Astrocyte (in vitro differentiated cells and primary cell): ENCODE results near the gene CD151. TPM values are rescaled to one million over a fixed set of nuclear protein-coding genes. Genes with fewer than 3 reads are reported as not detected.

Experiments used
- DNase-seq: peaks from one replicate; pipeline ENCODE4 v3.0.0-alpha.2; 2010; ENCODE audit warnings: low read depth
- FAIRE-seq: peaks from 2 replicates; lab custom pipeline; 2011; peaks lifted over from hg19 to GRCh38; lab: Jason Lieb, UNC
- H2AFZ ChIP-seq: 2 replicates; pipeline ENCODE4 v1.6.0; 2012; ENCODE audit warnings: low read depth, low read length, inconsistent platforms
- H3K27ac ChIP-seq: 2 replicates; pipeline ENCODE4 v1.5.1; 2011; ENCODE audit warnings: low read depth, low read length, inconsistent platforms
- H3K27me3 ChIP-seq: 2 replicates; pipeline ENCODE4 v1.6.0; 2011; ENCODE audit warnings: low read length, inconsistent platforms; ENCODE audit not compliant: insufficient read depth
- H3K36me3 ChIP-seq: 2 replicates; pipeline ENCODE4 v1.5.1; 2011; ENCODE audit warnings: low read length, inconsistent platforms; ENCODE audit not compliant: insufficient read depth
- H3K4me1 ChIP-seq: 2 replicates; pipeline ENCODE4 v1.5.1; 2011; ENCODE audit warnings: low read length, inconsistent platforms; ENCODE audit not compliant: insufficient read depth
- H3K4me2 ChIP-seq: 2 replicates; pipeline ENCODE4 v1.6.0; 2012; ENCODE audit warnings: low read length, inconsistent platforms
- H3K4me3 ChIP-seq: 2 replicates; pipeline ENCODE4 v1.5.1; 2011; ENCODE audit warnings: low read depth, mild to moderate bottlenecking, low read length, inconsistent platforms; ENCODE audit not compliant: insufficient read depth
- H3K79me2 ChIP-seq: 2 replicates; pipeline ENCODE4 v1.6.0; 2012; ENCODE audit warnings: mild to moderate bottlenecking, low read length, inconsistent platforms; ENCODE audit not compliant: insufficient read depth
- H3K9ac ChIP-seq: 2 replicates; pipeline ENCODE4 v1.6.0; 2012; ENCODE audit warnings: mild to moderate bottlenecking, low read length, inconsistent platforms
- H3K9me3 ChIP-seq: 2 replicates; pipeline ENCODE4 v1.5.1; 2012; ENCODE audit warnings: low read depth, mild to moderate bottlenecking, low read length, inconsistent platforms; ENCODE audit not compliant: insufficient read depth
- H4K20me1 ChIP-seq: 2 replicates; pipeline ENCODE4 v1.6.0; 2012; ENCODE audit warnings: low read length, inconsistent platforms; ENCODE audit not compliant: insufficient read depth
- H3K27ac Mint-ChIP-seq: one replicate; pipeline ENCODE4 v1.8.0; 2021; ENCODE audit warnings: mild to moderate bottlenecking, mixed read lengths; ENCODE audit not compliant: unreplicated experiment
- H3K27me3 Mint-ChIP-seq: one replicate; pipeline ENCODE4 v1.8.0; 2021; ENCODE audit warnings: low read depth, mixed read lengths; ENCODE audit not compliant: unreplicated experiment
- H3K36me3 Mint-ChIP-seq: one replicate; pipeline ENCODE4 v1.8.0; 2021; ENCODE audit warnings: low read depth, mixed read lengths; ENCODE audit not compliant: unreplicated experiment
- H3K4me1 Mint-ChIP-seq: one replicate; pipeline ENCODE4 v1.8.0; 2021; ENCODE audit warnings: low read depth, mixed read lengths; ENCODE audit not compliant: unreplicated experiment
- H3K4me3 Mint-ChIP-seq: one replicate; pipeline ENCODE4 v1.8.0; 2021; ENCODE audit warnings: mild to moderate bottlenecking, moderate library complexity, mixed read lengths; ENCODE audit not compliant: unreplicated experiment
- H3K9me3 Mint-ChIP-seq: one replicate; pipeline ENCODE4 v1.8.0; 2021; ENCODE audit warnings: mild to moderate bottlenecking, mixed read lengths; ENCODE audit not compliant: unreplicated experiment
- EZH2 ChIP-seq: IDR thresholded peaks from 2 replicates; pipeline ENCODE4 v1.6.1; 2012; ENCODE audit warnings: mild to moderate bottlenecking, low read length, inconsistent platforms; ENCODE audit not compliant: insufficient read depth
- total RNA-seq: library from RNA; stranded (reverse); gene quantifications from 2 replicates; pipeline ENCODE4 v1.2.1, GENCODE V29; 2021
- TF ChIP-seq, protein P1 (sequence below): IDR thresholded peaks from 2 replicates; pipeline ENCODE4 v1.5.1; 2011; ENCODE audit warnings: low read depth, mild to moderate bottlenecking, inconsistent platforms, low read length, moderate library complexity; ENCODE audit not compliant: insufficient read depth

Gene CD151
- total RNA-seq, 1 donor from 2014 or later = 421 TPM

GRCh38 chr11:791658-792534 lies 40.9 kb upstream of the CD151 start:
- TF ChIP-seq EZH2 = no peak
- TF ChIP-seq, protein P1, sequence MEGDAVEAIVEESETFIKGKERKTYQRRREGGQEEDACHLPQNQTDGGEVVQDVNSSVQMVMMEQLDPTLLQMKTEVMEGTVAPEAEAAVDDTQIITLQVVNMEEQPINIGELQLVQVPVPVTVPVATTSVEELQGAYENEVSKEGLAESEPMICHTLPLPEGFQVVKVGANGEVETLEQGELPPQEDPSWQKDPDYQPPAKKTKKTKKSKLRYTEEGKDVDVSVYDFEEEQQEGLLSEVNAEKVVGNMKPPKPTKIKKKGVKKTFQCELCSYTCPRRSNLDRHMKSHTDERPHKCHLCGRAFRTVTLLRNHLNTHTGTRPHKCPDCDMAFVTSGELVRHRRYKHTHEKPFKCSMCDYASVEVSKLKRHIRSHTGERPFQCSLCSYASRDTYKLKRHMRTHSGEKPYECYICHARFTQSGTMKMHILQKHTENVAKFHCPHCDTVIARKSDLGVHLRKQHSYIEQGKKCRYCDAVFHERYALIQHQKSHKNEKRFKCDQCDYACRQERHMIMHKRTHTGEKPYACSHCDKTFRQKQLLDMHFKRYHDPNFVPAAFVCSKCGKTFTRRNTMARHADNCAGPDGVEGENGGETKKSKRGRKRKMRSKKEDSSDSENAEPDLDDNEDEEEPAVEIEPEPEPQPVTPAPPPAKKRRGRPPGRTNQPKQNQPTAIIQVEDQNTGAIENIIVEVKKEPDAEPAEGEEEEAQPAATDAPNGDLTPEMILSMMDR = no peak
- Histone ChIP-seq H3K9me3 (no peaks in the 10 kb centered on the region), H3K27ac (no peak overlapping the region), H4K20me1 (peaks cover 44% of the 10 kb centered on the region), H3K4me1 (peaks cover 11% of the 10 kb centered on the region), H3K9ac (no peak overlapping the region), H3K4me3 (no peak overlapping the region), H3K4me2 (no peak overlapping the region), H3K36me3 (no peaks in the 10 kb centered on the region), H3K27me3 (no peaks in the 10 kb centered on the region), H3K79me2 (peaks cover 4% of the 10 kb centered on the region), H2AFZ (no peak overlapping the region)
- FAIRE-seq (no peak), DNase-seq (no peak)
- H3K4me3 Mint-ChIP-seq = no peak overlapping the region
- peaks cover 2% of the 10 kb centered on the region for H3K36me3 Mint-ChIP-seq
- no peaks in the 10 kb centered on the region for H3K9me3 Mint-ChIP-seq
- no peaks in the 10 kb centered on the region for H3K4me1 Mint-ChIP-seq
- no peaks in the 10 kb centered on the region for H3K27me3 Mint-ChIP-seq
- H3K27ac Mint-ChIP-seq = no peak overlapping the region

- FAIRE-seq (no peak), DNase-seq (no peak)
- H2AFZ ChIP-seq = no peak overlapping the region
- H3K4me1 ChIP-seq = peaks cover 12% of the 10 kb centered on the region
- peaks cover 4% of the 10 kb centered on the region for H3K79me2 ChIP-seq
- Mint-ChIP-seq H3K27ac (no peak overlapping the region), H3K36me3 (peaks cover 2% of the 10 kb centered on the region), H3K4me3 (no peak overlapping the region), H3K27me3 (no peaks in the 10 kb centered on the region), H3K4me1 (no peaks in the 10 kb centered on the region), H3K9me3 (no peaks in the 10 kb centered on the region)
- no peak for TF ChIP-seq EZH2
- TF ChIP-seq, protein P1 = no peak
- no peaks in the 10 kb centered on the region for H3K27me3 ChIP-seq
- H3K9ac ChIP-seq = no peak overlapping the region
- H4K20me1 ChIP-seq = peaks cover 46% of the 10 kb centered on the region
- H3K9me3 ChIP-seq = no peaks in the 10 kb centered on the region
- H3K4me3 ChIP-seq = no peak overlapping the region
- H3K36me3 ChIP-seq = no peaks in the 10 kb centered on the region
- no peak overlapping the region for H3K4me2 ChIP-seq
- H3K27ac ChIP-seq = no peak overlapping the region
Observed at GRCh38 chr11:792535-792821, 40.3 kb upstream of the CD151 start.

GRCh38 chr11:792873-793272 lies 39.9 kb upstream of the CD151 start:
- no peak overlapping the region for H3K27ac Mint-ChIP-seq
- Histone ChIP-seq H3K27me3 (no peaks in the 10 kb centered on the region), H3K79me2 (peaks cover 4% of the 10 kb centered on the region), H3K4me3 (no peak overlapping the region), H3K27ac (no peak overlapping the region), H3K9me3 (no peaks in the 10 kb centered on the region), H3K36me3 (no peaks in the 10 kb centered on the region), H3K4me1 (peaks cover 12% of the 10 kb centered on the region), H3K4me2 (no peak overlapping the region), H3K9ac (no peak overlapping the region), H2AFZ (no peak overlapping the region), H4K20me1 (peaks cover 46% of the 10 kb centered on the region)
- H3K27me3 Mint-ChIP-seq = no peaks in the 10 kb centered on the region
- no peak for FAIRE-seq
- no peaks in the 10 kb centered on the region for H3K4me1 Mint-ChIP-seq
- TF ChIP-seq, protein P1 = no peak
- no peak for TF ChIP-seq EZH2
- DNase-seq = no peak
- H3K36me3 Mint-ChIP-seq = peaks cover 2% of the 10 kb centered on the region
- no peaks in the 10 kb centered on the region for H3K9me3 Mint-ChIP-seq
- H3K4me3 Mint-ChIP-seq = no peak overlapping the region
